Retina (tissue), 1 donor: ENCODE results near the gene GPC6.
"Not testable (repeated sequence)": the region's sequence is repeated elsewhere in the genome, so short reads cannot be mapped to it uniquely, and the experiment has no call there.

ENCODE experiments used
- DNase-seq: peaks from one replicate; pipeline ENCODE4 v3.0.0-alpha.2; 2016

Gene GPC6

DNA sequence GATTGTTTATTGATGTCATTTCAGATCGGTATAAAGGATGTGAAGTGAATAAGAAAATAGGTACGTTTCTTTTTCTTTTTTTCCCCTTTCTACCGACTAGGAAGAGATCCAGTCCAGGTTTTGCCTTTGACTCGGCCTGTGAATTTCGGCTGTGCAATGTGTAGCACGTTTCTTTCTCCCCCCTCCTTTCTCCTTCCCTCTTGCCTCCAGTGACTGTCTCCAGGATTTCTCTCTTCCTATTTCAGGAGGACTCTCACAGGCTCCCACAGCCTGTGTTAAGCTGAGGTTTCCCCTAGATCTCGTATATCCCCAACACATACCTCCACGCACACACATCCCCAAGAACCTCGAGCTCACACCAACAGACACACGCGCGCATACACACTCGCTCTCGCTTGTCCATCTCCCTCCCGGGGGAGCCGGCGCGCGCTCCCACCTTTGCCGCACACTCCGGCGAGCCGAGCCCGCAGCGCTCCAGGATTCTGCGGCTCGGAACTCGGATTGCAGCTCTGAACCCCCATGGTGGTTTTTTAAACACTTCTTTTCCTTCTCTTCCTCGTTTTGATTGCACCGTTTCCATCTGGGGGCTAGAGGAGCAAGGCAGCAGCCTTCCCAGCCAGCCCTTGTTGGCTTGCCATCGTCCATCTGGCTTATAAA, at the start of gene GPC6:
Gene GPC6, plus strand, starts transcription at position 185 of the 657 bp plus-strand sequence.
- no peak for DNase-seq

DNA sequence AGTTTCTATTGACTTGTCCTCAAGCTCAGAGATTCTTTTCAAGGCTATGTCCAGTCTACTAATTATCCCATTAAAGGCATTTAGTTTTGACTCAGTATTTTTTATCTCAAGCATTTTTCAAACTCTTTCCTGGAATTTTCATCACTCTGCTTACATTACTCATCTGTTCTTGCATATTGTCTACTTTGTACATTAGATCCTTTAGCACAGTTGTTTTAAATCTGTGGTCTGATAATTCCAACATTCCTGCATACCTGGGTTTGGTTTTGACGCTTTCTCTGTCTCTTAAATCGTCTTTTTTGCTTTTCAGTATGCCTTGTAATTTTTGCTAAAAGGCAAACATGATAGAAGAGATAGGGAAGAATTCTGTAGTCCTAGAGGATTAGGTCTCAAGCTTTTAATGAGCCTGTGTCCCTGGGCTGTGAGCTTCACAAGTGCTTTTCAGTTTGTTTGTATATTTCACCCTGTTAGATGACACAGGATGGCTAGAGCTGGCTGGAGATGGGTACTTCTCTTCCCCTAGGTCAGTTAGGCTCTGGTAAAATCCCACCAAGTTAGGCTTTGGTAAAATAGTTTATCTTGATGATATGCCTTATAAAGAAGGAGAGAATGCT, 46.1 kb upstream of the GPC6 start:
- DNase-seq, result no peak

- DNase-seq, result no peak
Observed at GRCh38 chr13:93182406-93182805, 44.2 kb upstream of the GPC6 start.

DNA sequence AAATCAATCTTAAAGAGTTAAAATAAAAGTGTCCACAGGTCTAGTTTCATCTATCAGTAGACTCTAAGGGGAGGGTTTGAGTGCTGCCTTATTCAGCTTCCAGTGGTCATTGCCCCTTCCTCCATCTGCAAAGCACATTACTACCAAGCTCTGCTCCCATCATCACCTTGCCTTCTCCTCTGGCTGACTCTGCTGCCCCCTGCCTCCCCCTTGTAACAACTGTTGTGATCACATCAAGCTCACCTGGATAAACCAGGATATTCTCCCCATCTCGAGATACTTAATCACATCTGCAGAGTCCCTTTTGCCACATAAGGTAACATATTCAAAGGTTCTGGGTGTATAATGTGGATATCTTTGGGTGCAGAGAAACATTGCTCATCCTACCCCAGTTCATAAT, 43.3 kb upstream of the GPC6 start:
- DNase-seq, result no peak

- DNase-seq, result no peak
Observed at GRCh38 chr13:93190006-93190405, 36.6 kb upstream of the GPC6 start.

DNA sequence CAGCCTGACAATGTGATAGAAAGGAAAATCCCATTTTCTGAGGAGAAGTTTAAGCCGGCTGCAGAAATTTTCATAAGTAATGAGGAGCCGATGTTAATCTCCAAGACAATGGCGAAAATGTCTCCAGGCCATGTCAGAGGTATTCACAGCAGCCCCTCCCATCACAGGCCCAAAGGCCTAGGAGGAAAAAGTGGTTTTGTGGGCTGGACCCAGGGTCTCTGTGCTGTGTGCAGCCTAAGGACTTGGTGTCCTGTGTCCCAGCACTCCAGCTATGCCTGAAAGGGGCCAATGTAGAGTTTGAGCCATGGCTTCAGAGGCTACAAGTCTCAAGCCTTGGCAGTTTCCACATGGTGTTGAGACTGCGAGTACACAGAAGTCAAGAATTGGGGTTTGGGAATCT, 32.9 kb upstream of the GPC6 start:
- DNase-seq, result no peak

GRCh38 chr13:93199856-93200255, 26.8 kb upstream of the GPC6 start:
- no peak for DNase-seq

- DNase-seq, result no peak
Observed at GRCh38 chr13:93200626-93201025, 26.0 kb upstream of the GPC6 start.

DNA sequence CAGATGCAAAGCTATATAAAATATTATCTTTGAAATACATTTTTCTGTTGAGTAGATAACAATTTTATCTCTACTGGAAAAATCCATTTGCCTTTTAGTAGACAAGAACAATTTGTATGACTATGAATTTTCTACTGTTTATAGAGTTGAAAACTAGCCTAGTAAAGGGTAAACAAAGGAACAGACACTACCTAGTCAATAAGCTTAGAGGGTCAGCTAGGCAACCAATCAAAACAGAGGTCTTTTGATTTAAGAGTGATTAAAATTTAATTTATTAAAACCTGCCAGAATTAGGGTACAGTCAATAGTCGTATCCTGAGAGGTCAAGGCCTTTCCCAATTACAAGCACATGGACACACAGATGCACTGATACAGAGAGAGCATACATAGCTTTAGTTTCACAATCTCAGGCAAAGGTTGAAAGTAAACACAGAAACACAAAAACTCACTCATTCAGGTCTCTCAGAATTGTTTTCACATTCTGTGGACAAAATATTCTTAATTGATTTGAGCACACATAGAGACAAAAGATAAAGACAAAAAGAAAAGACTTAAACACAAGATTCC, 24.5 kb upstream of the GPC6 start:
- DNase-seq, result no peak

- DNase-seq, result not testable (repeated sequence)
Observed at GRCh38 chr13:93206778-93207392, 19.7 kb upstream of the GPC6 start.

DNA sequence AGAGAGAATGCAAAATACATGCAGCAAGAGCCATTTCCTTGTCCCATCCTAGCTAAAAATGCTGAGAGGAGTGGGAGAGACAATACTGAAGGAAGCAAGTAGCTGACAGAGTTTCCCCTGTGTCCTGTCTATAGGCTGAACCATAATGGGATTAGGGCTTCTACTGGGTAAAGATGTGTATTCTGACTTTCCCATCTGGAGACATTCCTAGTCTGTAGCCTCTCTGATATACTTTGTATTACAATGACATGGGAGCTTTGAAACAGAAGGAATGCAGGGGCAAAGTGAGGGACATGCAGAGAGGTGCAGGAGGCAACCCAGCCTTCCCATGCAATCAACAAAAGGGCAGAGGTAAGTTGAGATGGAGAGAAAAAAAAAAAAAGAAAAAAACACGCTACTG, 10.5 kb upstream of the GPC6 start:
- no peak for DNase-seq

- no peak for DNase-seq
Observed at GRCh38 chr13:93217721-93218261, 8.8 kb upstream of the GPC6 start.

DNA sequence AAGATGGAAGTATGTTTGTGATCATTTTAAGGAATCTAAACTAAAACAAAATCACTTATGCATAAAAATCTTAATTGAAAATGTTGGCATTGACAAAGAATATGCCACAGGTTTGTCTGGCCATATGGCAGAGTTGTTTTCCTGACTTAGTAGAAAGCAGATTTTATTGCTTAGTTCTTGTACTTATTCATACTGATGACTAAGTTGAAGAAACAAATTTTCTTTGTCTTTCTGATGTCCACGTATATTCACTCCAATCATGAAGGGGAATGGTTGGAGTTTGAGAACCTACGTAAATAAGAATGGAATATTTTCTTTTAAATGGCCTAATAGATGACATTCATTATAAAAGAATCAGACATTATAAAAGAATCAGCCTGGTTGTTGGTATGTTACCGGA, 8.0 kb upstream of the GPC6 start:
- no peak for DNase-seq

GRCh38 chr13:93220073-93220472, 6.5 kb upstream of the GPC6 start:
- DNase-seq, result no peak

DNA sequence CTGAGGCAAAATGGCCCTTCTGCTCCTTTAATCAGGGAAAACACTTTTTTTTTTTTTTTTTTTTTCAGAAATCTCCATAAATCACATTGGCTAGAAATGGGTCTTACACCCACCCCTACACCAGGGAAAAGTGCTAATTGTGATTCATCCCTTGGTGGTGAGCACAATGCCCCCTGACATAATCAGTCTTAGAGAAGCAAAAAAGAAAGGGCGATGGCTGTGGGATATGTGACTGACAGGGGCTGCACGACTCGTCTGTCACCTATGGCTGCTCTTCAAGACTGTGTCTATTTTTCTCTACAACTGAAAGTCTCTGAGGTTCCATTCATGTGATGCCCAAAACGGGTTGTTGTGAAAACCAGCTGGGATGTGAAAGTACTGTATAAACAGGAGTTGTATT, 3.6 kb upstream of the GPC6 start:
- no peak for DNase-seq

- DNase-seq, result no peak
Observed at GRCh38 chr13:93224535-93224934, 2.1 kb upstream of the GPC6 start.

DNA sequence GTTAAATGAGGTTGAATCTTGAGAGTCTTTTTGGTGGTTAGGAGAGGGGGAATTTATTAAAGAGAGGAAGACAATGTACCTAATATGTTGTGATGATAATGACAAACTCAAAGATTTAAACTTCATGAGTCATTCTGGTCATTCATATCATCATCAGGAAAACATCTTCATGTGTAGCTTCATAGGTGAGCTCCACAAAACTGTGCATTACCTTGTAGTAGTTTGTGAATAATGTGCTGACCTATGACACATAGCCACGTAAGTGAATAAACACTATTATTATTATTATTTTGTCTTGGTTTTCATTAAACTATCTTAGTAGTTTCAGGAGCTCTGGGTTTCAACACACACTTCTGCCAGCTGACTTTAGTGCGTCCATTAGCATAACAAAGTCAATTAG, 997 bp upstream of the GPC6 start:
- no peak for DNase-seq

DNA sequence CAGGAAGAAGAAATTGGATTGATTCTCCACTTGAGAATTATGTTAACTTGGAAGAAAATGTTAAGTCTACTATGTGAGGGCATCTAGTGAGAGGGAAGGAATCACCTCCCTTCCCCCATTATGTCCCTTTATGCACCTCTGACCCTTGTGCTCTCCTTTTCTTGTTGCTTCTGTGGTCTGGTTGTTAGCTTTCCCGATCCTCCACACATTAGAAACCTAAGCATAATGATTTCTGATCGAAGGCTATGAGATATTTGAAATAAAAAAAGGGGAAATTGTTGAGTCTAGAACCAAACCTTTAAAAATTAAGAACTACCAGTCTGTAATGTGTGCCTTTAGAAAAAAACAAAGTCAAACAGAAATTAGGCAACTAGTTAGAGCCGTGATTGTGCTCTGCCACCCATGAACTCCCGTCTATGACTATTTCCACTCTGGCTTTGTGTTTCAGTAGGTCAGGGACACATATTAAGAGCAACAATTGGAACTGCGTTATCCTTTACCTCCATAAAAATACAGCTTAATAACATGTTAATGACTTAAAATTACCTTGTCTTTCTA, 463 bp upstream of the GPC6 start:
- no peak for DNase-seq

GRCh38 chr13:93227280-93227877, 772 bp downstream of the GPC6 start:
- DNase-seq, result peak; percentile 94

- peak; percentile 98 for DNase-seq
Observed at GRCh38 chr13:93227878-93228642, 1.5 kb downstream of the GPC6 start.

DNA sequence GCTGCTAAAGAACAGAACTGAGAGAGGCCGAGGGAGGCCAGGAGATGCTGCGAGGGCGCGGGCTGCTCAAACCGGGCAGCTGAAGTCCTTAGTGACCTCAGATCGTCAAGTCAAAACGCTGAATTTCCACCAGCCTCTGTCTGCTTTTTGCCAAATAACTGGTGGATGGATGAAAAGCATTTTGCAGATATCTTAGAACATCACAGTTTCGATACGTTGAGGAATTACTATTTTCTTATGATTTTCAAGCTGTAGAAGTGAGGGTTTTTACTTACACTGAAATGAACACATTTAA, 2.0 kb downstream of the GPC6 start:
- DNase-seq, result no peak

- DNase-seq, result no peak
Observed at GRCh38 chr13:93230261-93230855, 3.8 kb downstream of the GPC6 start.
